Thoracic aorta (tissue), 2 donors: ENCODE data around the gene PCGF1. TPM values are rescaled to one million over a fixed set of nuclear protein-coding genes. Genes with fewer than 3 reads are reported as not detected.

Experiments
- ATAC-seq: fragments of 150-250 bp; one replicate; pipeline ENCODE4 v1.8.0; 2017; ENCODE audit warnings: low read depth; ENCODE audit not compliant: insufficient number of reproducible peaks, low FRiP score
- DNase-seq: peaks from one replicate; pipeline ENCODE4 v3.0.0-alpha.2; 2020; ENCODE audit warnings: low spot score
- H3K27ac ChIP-seq, 2 donors: fragments of 200-600 bp; sonication (generic); 1 replicate in 1 of 2; 2 replicates in 1 of 2; pipeline ENCODE4 v1.5.1; 2016; ENCODE audit warnings: mild to moderate bottlenecking in 2 of 2, moderate library complexity in 2 of 2
- H3K27me3 ChIP-seq: fragments of 200-600 bp; sonication (generic); replicated peaks from 2 replicates; pipeline ENCODE4 v1.6.0; 2016; ENCODE audit warnings: mild to moderate bottlenecking; ENCODE audit not compliant: insufficient read depth
- H3K36me3 ChIP-seq: fragments of 200-600 bp; sonication (generic); one replicate; pipeline ENCODE4 v1.5.1; 2016
- H3K4me1 ChIP-seq, 2 donors: fragments of 200-600 bp; sonication (generic); 1 replicate in 1 of 2; 2 replicates in 1 of 2; pipeline versions ENCODE4 v1.5.1 to v1.6.0; 2016; ENCODE audit warnings: low read depth in 2 of 2, mild to moderate bottlenecking in 1 of 2; ENCODE audit not compliant: control insufficient read depth in 1 of 2
- H3K4me3 ChIP-seq: fragments of 200-600 bp; sonication (generic); 2 replicates; pipeline ENCODE4 v1.5.1; 2016; ENCODE audit warnings: mild to moderate bottlenecking
- H3K9me3 ChIP-seq: fragments of 200-600 bp; sonication (generic); 2 replicates; pipeline ENCODE4 v1.5.1; 2016
- total RNA-seq, 2 donors: library from RNA; depleted of rRNA; stranded (reverse); fragments of >200 nt; gene quantifications; one replicate each; pipeline versions ENCODE4 v1.1.0 to v1.2.3, GENCODE V29; 2016
- TF ChIP-seq, protein P1 (sequence below): fragments of 200-600 bp; sonication (generic); IDR thresholded peaks from one replicate; pipeline ENCODE4 v1.5.1; 2019; ENCODE audit warnings: antibody characterized with exemption

The PCGF1 gene
- total RNA-seq, 2 donors from 2014 or later, result 7.8 to 8.0 TPM

GRCh38 chr2:74522516-74522915 lies 15.0 kb upstream of the PCGF1 start:
- no peak overlapping the region for H3K27ac ChIP-seq
- peaks cover 12% of the 10 kb centered on the region for H3K27me3 ChIP-seq
- no peak for DNase-seq
- H3K4me1 ChIP-seq, result no peaks in the 10 kb centered on the region
- ATAC-seq, result no peak
- peaks cover 15% of the 10 kb centered on the region for H3K36me3 ChIP-seq
- H3K9me3 ChIP-seq, result no peaks in the 10 kb centered on the region
- TF ChIP-seq, protein P1, sequence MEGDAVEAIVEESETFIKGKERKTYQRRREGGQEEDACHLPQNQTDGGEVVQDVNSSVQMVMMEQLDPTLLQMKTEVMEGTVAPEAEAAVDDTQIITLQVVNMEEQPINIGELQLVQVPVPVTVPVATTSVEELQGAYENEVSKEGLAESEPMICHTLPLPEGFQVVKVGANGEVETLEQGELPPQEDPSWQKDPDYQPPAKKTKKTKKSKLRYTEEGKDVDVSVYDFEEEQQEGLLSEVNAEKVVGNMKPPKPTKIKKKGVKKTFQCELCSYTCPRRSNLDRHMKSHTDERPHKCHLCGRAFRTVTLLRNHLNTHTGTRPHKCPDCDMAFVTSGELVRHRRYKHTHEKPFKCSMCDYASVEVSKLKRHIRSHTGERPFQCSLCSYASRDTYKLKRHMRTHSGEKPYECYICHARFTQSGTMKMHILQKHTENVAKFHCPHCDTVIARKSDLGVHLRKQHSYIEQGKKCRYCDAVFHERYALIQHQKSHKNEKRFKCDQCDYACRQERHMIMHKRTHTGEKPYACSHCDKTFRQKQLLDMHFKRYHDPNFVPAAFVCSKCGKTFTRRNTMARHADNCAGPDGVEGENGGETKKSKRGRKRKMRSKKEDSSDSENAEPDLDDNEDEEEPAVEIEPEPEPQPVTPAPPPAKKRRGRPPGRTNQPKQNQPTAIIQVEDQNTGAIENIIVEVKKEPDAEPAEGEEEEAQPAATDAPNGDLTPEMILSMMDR, result no peak
- H3K4me3 ChIP-seq, result no peak overlapping the region

GRCh38 chr2:74516650-74517049 lies 9.2 kb upstream of the PCGF1 start:
- Histone ChIP-seq H3K27me3 (peaks cover 62% of the 10 kb centered on the region), H3K36me3 (no peaks in the 10 kb centered on the region), H3K4me3 (peak overlapping the region; percentile 51), H3K9me3 (no peaks in the 10 kb centered on the region), H3K27ac (no peak overlapping the region), H3K4me1 (peaks cover 8 to 29% of the 10 kb centered on the region in 2 donors)
- DNase-seq, result no peak
- TF ChIP-seq, protein P1, result no peak
- ATAC-seq, result no peak

DNA sequence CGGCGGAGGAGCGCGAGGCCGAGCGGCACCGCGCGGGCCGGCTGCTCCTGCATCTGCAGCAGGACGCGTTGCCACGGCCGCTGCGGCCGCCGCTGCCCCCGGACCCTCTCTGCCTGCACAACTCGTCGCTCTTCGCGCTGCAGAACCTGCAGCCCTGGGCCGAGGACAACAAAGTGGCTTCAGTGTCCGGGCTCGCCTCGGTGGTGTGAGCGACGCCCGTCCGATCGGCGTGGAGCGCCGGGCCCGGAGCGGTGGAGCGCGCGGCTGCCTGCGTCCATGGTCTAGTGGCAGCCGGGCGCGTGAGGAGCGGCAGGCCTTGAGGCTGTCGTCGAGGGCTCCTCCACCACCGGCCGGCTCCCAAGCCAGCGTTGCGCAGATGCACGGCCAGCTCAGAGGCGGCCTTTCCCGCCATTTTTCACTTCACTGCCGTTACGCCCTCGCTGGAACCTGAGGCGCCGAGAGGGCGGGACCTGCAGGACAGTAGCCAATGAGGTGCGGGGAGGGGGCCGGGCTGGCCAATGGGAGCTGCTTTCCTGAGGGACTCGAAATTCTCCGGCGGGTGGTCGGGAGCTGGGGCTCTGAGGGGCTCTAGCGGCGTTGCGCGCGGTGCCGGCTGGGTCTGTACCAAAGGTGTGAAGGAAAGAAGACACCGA lies 8.6 kb upstream of the PCGF1 start:
- TF ChIP-seq, protein P1, result no peak
- Histone ChIP-seq H3K36me3 (no peaks in the 10 kb centered on the region), H3K9me3 (no peaks in the 10 kb centered on the region), H3K27ac (no peak overlapping the region), H3K4me1 (peaks cover 8 to 29% of the 10 kb centered on the region in 2 donors), H3K27me3 (peaks cover 64% of the 10 kb centered on the region), H3K4me3 (peak overlapping the region; percentile 51)
- ATAC-seq (no peak), DNase-seq (no peak)

- no peak for DNase-seq
- Histone ChIP-seq H3K36me3 (no peaks in the 10 kb centered on the region), H3K9me3 (no peaks in the 10 kb centered on the region), H3K4me1 (peaks cover 8 to 29% of the 10 kb centered on the region in 2 donors), H3K27me3 (peaks cover 64% of the 10 kb centered on the region), H3K27ac (no peak overlapping the region), H3K4me3 (peak overlapping the region; percentile 51)
- no peak for ATAC-seq
- TF ChIP-seq, protein P1, result no peak
Observed at GRCh38 chr2:74515271-74515980, 7.9 kb upstream of the PCGF1 start.

DNA sequence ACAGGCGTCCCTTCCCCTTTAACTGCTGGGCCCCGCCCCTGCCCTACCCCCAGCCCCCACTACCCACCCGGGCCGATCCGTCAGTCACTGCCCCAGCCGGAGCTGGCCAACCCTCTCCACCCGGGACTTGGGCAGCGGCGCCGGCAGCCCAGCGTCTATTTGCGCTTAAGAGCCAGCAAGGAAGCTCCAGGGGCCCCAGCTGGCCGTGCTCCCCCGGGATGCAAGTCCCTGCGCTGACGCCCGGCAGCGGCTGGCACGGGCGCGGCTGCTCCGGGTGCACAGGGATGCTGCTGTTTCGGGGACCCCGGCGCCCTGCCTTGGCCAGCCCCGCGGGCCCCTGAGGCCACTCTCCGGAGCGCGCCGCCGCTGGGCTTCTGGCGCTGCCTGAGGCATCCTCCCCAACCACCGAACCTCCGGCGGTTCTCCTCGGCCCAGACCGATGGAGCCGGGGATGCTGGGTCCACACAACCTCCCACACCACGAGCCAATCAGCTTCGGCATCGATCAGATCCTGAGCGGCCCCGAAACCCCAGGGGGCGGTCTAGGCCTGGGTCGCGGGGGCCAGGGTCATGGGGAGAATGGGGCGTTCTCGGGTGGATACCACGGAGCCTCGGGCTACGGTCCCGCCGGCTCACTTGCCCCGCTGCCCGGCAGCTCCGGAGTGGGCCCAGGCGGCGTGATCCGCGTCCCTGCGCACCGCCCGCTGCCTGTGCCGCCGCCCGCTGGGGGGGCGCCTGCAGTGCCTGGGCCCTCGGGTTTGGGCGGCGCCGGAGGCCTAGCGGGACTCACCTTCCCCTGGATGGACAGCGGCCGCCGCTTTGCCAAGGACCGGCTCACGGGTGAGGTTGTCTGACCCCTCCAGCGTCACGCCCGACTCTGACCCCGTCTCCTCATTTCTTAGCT lies 7.1 kb upstream of the PCGF1 start, which contains the start of gene TLX2:
TLX2 (plus strand) TSS at position 83 of the 903 bp plus-strand sequence; CDS start at position 440, 357 bp downstream.
- H3K27ac ChIP-seq, result no peak within 1 kb of the TSS
- no peak for DNase-seq
- TF ChIP-seq, protein P1, result no peak

More for the DNA sequence above, 7.1 kb upstream of the PCGF1 start, which contains the start of gene TLX2:
- peak within 1 kb of the TSS; percentile 50 for H3K4me3 ChIP-seq
- peaks cover 8 to 29% of the 10 kb centered on the region in 2 donors for H3K4me1 ChIP-seq
- no peaks in the 10 kb centered on the region for H3K36me3 ChIP-seq
- no peaks in the 10 kb centered on the region for H3K9me3 ChIP-seq
- peaks cover 64% of the 10 kb centered on the region for H3K27me3 ChIP-seq
- no peak for ATAC-seq
